PC-9 (cell line): ENCODE measurements around the gene SEMA6D. TPM values are rescaled to one million over a fixed set of nuclear protein-coding genes. Genes with fewer than 3 reads are reported as not detected.

Experiments used
- BruUV-seq: library from RNA; stranded (reverse); fragments of 400-500 nt; replicated peaks from 2 replicates; lab custom pipeline; 2021; lab: Mats Ljungman, UMichigan
- CTCF ChIA-PET: fragments of 300-600 bp; sonication (Branson Sonifier 250); formaldehyde crosslinking; loops from one replicate; lab custom pipeline; 2022; ENCODE audit warnings: antibody characterized with exemption; lab: Charles Lee
- POLR2A ChIA-PET: fragments of 300-600 bp; sonication (Branson Sonifier 250); formaldehyde crosslinking; loops from one replicate; lab custom pipeline; 2022; ENCODE audit warnings: antibody characterized with exemption; ENCODE audit not compliant: unreplicated experiment; lab: Charles Lee
- DNase-seq, 2 experiments: peaks; one replicate each; pipeline versions ENCODE4 v3.0.0 to v3.0.0-alpha.2; 2015 to 2022; ENCODE audit warnings: mixed read lengths in 1 of 2
- H2AFZ ChIP-seq: fragments of 200-600 bp; sonication (generic); 2 replicates; pipeline ENCODE4 v1.8.1; 2017; ENCODE audit warnings: antibody characterized with exemption
- H3F3A ChIP-seq: fragments of 200-600 bp; sonication (generic); 2 replicates; pipeline ENCODE4 v1.8.1; 2017; ENCODE audit warnings: antibody characterized with exemption, mild to moderate bottlenecking, low read depth; ENCODE audit not compliant: insufficient read depth
- H3K27ac ChIP-seq: fragments of 200-600 bp; sonication (generic); 2 replicates; pipeline ENCODE4 v1.6.1; 2016; ENCODE audit warnings: mixed run types
- H3K27me3 ChIP-seq: fragments of 200-600 bp; sonication (generic); 2 replicates; pipeline ENCODE4 v1.6.1; 2016; ENCODE audit warnings: low read depth, mixed run types; ENCODE audit not compliant: insufficient read depth
- H3K36me3 ChIP-seq: fragments of 200-600 bp; sonication (generic); 2 replicates; pipeline ENCODE4 v1.6.1; 2016; ENCODE audit warnings: low read depth, mixed run types
- H3K4me1 ChIP-seq: fragments of 200-600 bp; sonication (generic); replicated peaks from 2 replicates; pipeline ENCODE4 v1.6.1; 2016; ENCODE audit warnings: mixed run types; ENCODE audit not compliant: insufficient read depth
- H3K4me2 ChIP-seq: fragments of 200-600 bp; sonication (generic); 2 replicates; pipeline ENCODE4 v1.6.1; 2017; ENCODE audit warnings: mixed run types
- H3K4me3 ChIP-seq: fragments of 200-600 bp; sonication (generic); 2 replicates; pipeline ENCODE4 v1.6.1; 2016; ENCODE audit warnings: mixed run types
- H3K79me2 ChIP-seq: fragments of 200-600 bp; sonication (generic); 2 replicates; pipeline ENCODE4 v1.6.1; 2017; ENCODE audit warnings: low read depth, mixed run types
- H3K9me2 ChIP-seq: fragments of 200-600 bp; sonication (generic); 2 replicates; pipeline ENCODE4 v1.8.1; 2017; ENCODE audit warnings: mild to moderate bottlenecking; ENCODE audit not compliant: insufficient read depth
- H3K9me3 ChIP-seq: fragments of 200-600 bp; sonication (generic); 2 replicates; pipeline ENCODE4 v1.8.1; 2016; ENCODE audit warnings: low read depth; ENCODE audit not compliant: insufficient read depth
- H4K20me1 ChIP-seq: fragments of 200-600 bp; sonication (generic); 2 replicates; pipeline ENCODE4 v1.8.1; 2017; ENCODE audit not compliant: insufficient read depth
- EZH2 ChIP-seq: fragments of 200-600 bp; sonication (generic); IDR thresholded peaks from 2 replicates; pipeline ENCODE4 v1.8.0; 2017; ENCODE audit warnings: antibody characterized with exemption, low read depth
- intact Hi-C: fragments of 100-400 bp; cut with micrococcal nuclease; formaldehyde crosslinking; loops from one replicate; pipeline ENCODE4 v1.10.0; 2022; ENCODE audit not compliant: unreplicated experiment
- total RNA-seq: library from RNA; stranded (reverse); gene quantifications from 2 replicates; pipeline ENCODE4 v1.2.3, GENCODE V29; 2021
- TF ChIP-seq, protein P1 (sequence below): fragments of 200-600 bp; sonication (generic); conservative IDR thresholded peaks from 2 replicates; pipeline ENCODE4 v1.6.1; 2017; ENCODE audit warnings: mixed run types, antibody characterized with exemption, mild to moderate bottlenecking, moderate library complexity

The SEMA6D gene
- total RNA-seq, 1 experiment from 2014 or later: not detected

DNA sequence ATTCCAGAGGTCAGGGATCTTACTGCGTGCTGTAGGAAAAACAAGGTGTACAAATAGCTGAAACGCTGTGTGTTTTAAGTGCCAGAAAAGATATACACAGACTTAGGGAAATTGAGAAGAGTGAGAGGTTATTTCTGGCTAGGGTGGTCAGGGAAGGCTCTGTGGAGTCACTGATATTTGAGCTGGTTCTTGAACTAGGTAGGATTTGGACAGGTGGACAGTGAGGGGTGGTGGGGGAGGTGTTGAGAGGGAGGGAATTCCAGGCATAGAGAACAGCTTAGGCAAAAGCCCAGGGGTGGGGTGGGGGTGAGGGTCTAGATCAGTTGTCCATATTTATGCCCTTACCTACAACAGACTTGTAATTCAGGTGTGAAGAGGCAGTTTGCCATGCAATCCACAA is 7.0 kb downstream of the SEMA6D start:
- H3K27me3 ChIP-seq: peaks cover 12% of the 10 kb centered on the region
- H3K36me3 ChIP-seq: no peaks in the 10 kb centered on the region
- no peaks in the 10 kb centered on the region for H3K4me1 ChIP-seq
- ChIA-PET POLR2A (no interaction called here), CTCF (no interaction called here)
- DNase-seq: no peak
- H2AFZ ChIP-seq: no peak overlapping the region
- intact Hi-C loops: no loop called here
- TF ChIP-seq, protein P1, sequence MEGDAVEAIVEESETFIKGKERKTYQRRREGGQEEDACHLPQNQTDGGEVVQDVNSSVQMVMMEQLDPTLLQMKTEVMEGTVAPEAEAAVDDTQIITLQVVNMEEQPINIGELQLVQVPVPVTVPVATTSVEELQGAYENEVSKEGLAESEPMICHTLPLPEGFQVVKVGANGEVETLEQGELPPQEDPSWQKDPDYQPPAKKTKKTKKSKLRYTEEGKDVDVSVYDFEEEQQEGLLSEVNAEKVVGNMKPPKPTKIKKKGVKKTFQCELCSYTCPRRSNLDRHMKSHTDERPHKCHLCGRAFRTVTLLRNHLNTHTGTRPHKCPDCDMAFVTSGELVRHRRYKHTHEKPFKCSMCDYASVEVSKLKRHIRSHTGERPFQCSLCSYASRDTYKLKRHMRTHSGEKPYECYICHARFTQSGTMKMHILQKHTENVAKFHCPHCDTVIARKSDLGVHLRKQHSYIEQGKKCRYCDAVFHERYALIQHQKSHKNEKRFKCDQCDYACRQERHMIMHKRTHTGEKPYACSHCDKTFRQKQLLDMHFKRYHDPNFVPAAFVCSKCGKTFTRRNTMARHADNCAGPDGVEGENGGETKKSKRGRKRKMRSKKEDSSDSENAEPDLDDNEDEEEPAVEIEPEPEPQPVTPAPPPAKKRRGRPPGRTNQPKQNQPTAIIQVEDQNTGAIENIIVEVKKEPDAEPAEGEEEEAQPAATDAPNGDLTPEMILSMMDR: no peak
- TF ChIP-seq EZH2: no peak
- no peaks in the 10 kb centered on the region for H3K9me3 ChIP-seq
- H4K20me1 ChIP-seq: no peaks in the 10 kb centered on the region
- H3K79me2 ChIP-seq: no peaks in the 10 kb centered on the region
- no peaks in the 10 kb centered on the region for H3F3A ChIP-seq
- no TSS peak for BruUV-seq
- H3K4me3 ChIP-seq: no peak overlapping the region
- no peak overlapping the region for H3K27ac ChIP-seq
- H3K9me2 ChIP-seq: no peaks in the 10 kb centered on the region
- no peak overlapping the region for H3K4me2 ChIP-seq

DNA sequence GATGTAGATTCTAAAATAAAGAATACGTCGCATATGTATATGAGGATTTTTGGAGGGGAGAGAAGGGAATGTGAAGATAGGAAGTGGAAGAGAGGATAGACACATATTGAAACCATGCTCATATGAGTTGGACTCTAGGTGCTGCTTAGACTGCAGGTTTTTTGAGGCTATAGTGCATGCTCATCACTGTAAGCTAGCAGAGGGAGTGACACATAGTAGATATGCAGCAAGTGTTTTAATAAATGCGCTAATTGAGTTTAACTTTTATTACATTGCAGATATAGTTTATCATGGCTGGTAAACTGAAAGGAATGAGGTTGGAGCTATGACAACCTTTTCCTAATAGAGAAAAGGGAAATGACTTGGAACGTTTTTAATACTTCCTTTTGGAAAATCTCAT is 7.7 kb downstream of the SEMA6D start:
- intact Hi-C loops: no loop called here
- Histone ChIP-seq H3K9me3 (no peaks in the 10 kb centered on the region), H3K79me2 (no peaks in the 10 kb centered on the region), H3K27ac (no peak overlapping the region), H3K4me1 (no peaks in the 10 kb centered on the region), H3K36me3 (no peaks in the 10 kb centered on the region), H3K27me3 (peaks cover 12% of the 10 kb centered on the region), H3K9me2 (no peaks in the 10 kb centered on the region), H2AFZ (no peak overlapping the region), H3F3A (no peaks in the 10 kb centered on the region), H3K4me3 (no peak overlapping the region), H3K4me2 (no peak overlapping the region), H4K20me1 (no peaks in the 10 kb centered on the region)
- TF ChIP-seq, protein P1: no peak
- no peak for TF ChIP-seq EZH2
- ChIA-PET CTCF (no interaction called here), POLR2A (no interaction called here)
- no peak for DNase-seq
- no TSS peak for BruUV-seq

DNA sequence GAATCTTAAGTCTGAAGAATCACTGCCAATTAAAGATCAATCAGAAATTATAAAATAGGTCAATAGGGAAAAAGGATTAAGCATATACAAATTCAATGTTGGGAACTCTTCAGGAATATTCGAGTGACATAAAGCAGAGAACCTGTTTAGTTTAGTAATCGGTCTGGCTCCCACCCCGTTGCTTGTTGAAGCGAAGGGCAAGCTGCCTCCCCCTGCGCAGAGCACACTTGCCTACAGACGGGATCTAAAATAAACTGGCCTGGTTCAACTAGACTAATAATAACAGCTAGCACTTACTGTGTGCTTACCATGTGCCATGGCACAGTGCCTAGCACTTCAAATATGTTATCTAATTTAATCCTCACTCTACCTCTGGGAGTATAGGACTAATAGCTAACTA is 8.6 kb downstream of the SEMA6D start:
- Histone ChIP-seq H3K79me2 (no peaks in the 10 kb centered on the region), H4K20me1 (no peaks in the 10 kb centered on the region), H3K36me3 (no peaks in the 10 kb centered on the region), H3K9me2 (no peaks in the 10 kb centered on the region), H3F3A (no peaks in the 10 kb centered on the region), H2AFZ (no peak overlapping the region), H3K4me2 (no peak overlapping the region), H3K27ac (no peak overlapping the region), H3K27me3 (peaks cover 10% of the 10 kb centered on the region), H3K4me1 (no peaks in the 10 kb centered on the region), H3K4me3 (no peak overlapping the region), H3K9me3 (no peaks in the 10 kb centered on the region)
- intact Hi-C loops: no loop called here
- CTCF ChIA-PET: no interaction called here
- no peak for TF ChIP-seq EZH2
- TF ChIP-seq, protein P1: no peak
- POLR2A ChIA-PET: no interaction called here
- BruUV-seq: no TSS peak
- DNase-seq: no peak
